SU-DHL-6 (cell line): Measurements from ENCODE around the gene FRMPD1.

Experiments used
- CTCF ChIP-seq: fragments of 200-600 bp; sonication (generic); IDR thresholded peaks from one replicate; pipeline ENCODE4 v1.5.1; 2017; ENCODE audit warnings: antibody characterized with exemption, mild to moderate bottlenecking, low read length, moderate library complexity; ENCODE audit not compliant: insufficient read depth, poor library complexity, severe bottlenecking
- EZH2phosphoT487 ChIP-seq: fragments of 200-600 bp; sonication (generic), shearing (Covaris generic); conservative IDR thresholded peaks from 2 replicates; pipeline ENCODE4 v1.6.1; 2018; ENCODE audit warnings: mild to moderate bottlenecking, antibody characterized with exemption, low read length, moderate library complexity, mixed read lengths

GRCh38 chr9:37669232-37669631, 18.5 kb downstream of the FRMPD1 start:
- no peak for TF ChIP-seq CTCF
- TF ChIP-seq EZH2phosphoT487, result no peak
